Esophagus muscularis mucosa (tissue), 3 donors: ENCODE data around the gene ZNF324B.

Experiments
- CTCF ChIP-seq, 3 experiments: fragments of 200-600 bp in 2 of 3; fragments of 450-650 bp in 1 of 3; sonication (generic) in 2 of 3; IDR thresholded peaks; one replicate each; pipeline ENCODE4 v1.5.1; 2017 to 2019; ENCODE audit warnings: antibody characterized with exemption in 3 of 3, mild to moderate bottlenecking in 2 of 3, moderate library complexity in 1 of 3
- POLR2AphosphoS5 ChIP-seq, 2 donors: sonication (generic); formaldehyde crosslinking; IDR thresholded peaks; one replicate each; pipeline ENCODE4 v1.6.1; 2017; ENCODE audit warnings: antibody characterized with exemption in 2 of 2

GRCh38 chr19:58416604-58417003 is 34.8 kb upstream of the ZNF324B start:
- no peak for TF ChIP-seq CTCF (IDR thresholded peaks at IDR 0.05)
- no peak for TF ChIP-seq POLR2AphosphoS5 (IDR thresholded peaks at IDR 0.05)
